Measurements from ENCODE around the gene ITGB7.

DNA sequence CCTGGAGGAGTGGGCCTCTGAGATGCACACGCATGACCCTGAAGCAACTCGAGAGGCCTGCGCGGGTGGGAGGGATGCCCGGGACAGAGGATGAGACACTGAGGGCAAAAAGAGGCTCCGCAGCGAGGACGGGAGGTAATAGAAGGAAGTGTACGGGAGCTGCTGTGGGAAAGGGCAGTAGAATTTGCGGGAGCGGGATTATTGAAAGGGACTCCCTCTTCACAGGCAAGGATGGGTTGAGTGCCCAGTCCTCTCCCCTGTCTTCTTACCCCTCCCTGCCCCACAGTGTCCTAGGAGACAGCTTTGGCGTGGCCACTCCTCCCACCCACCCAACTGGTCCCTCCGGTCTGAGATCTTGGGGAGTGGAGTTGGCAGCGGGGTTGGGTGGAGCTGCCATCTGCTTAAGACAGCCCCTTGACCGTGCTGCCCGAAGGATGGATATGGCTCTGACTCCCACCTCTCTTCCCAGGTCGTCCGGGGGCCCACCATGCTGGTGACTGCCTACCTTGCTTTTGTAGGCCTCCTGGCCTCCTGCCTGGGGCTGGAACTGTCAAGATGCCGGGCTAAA, 45.4 kb upstream of the ITGB7 start:
- no peak for TF ChIP-seq POLR2A (IDR thresholded peaks at IDR 0.05)
- TF ChIP-seq, protein P1, sequence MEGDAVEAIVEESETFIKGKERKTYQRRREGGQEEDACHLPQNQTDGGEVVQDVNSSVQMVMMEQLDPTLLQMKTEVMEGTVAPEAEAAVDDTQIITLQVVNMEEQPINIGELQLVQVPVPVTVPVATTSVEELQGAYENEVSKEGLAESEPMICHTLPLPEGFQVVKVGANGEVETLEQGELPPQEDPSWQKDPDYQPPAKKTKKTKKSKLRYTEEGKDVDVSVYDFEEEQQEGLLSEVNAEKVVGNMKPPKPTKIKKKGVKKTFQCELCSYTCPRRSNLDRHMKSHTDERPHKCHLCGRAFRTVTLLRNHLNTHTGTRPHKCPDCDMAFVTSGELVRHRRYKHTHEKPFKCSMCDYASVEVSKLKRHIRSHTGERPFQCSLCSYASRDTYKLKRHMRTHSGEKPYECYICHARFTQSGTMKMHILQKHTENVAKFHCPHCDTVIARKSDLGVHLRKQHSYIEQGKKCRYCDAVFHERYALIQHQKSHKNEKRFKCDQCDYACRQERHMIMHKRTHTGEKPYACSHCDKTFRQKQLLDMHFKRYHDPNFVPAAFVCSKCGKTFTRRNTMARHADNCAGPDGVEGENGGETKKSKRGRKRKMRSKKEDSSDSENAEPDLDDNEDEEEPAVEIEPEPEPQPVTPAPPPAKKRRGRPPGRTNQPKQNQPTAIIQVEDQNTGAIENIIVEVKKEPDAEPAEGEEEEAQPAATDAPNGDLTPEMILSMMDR (IDR thresholded peaks at IDR 0.05) = peak in 1 of 12 donors; percentile 19
